Stimulated activated CD4-positive, alpha-beta T cell treated with anti-CD3 and anti-CD28 coated beads, Interleukin-15, amount 100 ng/mL, for 24 hours (primary cell): ENCODE measurements around the gene R3HDM4.
A peak's percentile ranks its signal among the peaks of the same experiment; 100 is the strongest.

Experiments used
- DNase-seq: peaks from one replicate; pipeline ENCODE4 v3.0.0-alpha.2; 2020

R3HDM4 gene

DNA sequence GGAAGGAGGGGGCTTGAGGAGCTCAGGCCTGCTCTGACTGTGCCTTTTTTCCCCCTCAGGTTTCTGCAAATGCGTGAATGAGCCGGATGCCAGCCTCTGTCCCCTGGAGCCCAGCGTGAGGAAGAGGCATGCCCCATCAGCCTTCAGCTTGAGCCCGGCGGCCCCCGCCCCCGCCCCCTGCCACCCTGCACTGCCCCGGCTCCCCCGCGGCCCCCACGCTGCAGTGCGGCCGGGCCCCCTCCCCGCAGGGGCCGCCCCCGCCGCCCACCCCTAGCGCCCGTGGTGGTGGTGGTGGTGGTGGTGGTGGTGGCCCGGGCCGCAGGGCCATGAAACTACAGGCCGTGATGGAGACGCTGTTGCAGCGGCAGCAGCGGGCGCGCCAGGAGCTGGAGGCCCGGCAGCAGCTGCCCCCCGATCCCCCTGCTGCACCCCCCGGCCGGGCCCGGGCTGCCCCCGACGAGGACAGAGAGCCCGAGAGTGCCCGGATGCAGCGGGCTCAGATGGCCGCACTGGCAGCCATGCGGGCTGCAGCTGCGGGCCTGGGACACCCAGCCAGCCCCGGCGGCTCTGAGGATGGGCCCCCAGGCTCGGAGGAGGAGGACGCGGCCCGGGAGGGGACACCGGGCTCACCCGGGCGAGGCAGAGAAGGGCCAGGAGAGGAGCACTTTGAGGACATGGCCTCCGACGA is 16.3 kb upstream of the R3HDM4 start:
- no peak for DNase-seq

DNA sequence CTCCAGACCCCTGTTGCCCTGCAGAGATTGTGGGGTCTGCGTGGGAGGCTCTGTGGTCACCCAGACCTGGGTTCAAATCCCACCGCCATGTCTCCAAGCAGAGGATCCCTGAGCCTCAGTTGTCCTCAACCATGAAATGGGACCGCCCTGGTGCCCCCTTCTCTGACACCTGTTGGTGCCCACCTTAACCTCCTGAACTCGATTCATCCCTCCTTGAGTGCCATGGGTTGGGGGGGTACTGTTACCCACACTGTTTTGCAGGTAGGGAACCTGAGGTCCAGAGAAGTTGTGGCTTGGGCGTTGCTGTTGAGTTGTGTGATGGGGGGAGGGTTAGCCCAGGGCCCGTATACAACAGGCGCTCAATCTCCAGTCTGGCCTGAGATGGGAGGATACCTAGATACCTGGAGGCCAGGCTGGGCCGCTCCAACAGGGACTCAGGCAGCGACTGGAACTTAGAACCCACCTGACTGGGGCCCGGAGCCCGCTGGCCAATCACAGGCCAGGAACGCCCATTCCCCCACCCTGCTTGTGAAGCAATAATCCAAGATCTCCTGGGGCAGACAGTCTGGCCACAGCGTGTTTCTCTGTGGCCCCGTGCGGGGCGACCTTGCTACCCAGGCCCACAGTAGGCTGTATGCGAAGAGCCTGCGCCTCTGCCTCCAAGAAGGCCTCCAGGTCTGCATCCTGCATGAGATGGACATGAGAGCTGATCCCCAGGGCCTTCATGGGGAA is 15.6 kb upstream of the R3HDM4 start:
- DNase-seq = no peak

DNA sequence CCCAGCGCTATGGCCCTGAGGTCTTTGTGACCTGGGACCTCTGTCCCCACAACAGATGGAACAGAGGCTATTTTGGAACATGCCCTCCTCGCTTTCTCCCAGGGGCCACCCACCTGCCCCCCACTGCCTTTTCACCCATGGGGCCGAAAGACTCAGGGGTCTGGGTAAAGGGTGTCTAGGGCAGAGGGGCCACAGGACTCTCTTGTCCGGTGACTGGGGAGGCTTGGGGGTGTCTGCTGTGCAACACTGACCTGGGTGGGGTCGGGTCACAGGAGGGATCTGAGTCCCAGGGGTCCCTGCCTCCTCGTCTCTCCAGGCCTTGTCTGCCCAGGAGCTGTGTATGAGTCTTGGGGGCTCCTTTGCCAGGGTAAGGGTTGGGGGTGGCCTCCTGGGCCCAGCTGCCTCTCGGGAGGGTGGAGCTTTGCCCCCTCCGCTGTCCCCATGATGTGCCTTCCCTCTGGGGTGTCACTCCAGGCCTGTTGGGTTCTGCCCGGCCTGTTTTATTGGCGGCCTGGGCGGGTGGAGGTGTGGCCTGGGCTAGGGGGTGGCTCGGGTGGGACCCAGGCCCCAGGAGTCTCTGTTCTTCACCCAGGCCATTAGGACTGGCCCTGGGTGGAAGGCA is 14.9 kb upstream of the R3HDM4 start:
- DNase-seq = no peak

DNA sequence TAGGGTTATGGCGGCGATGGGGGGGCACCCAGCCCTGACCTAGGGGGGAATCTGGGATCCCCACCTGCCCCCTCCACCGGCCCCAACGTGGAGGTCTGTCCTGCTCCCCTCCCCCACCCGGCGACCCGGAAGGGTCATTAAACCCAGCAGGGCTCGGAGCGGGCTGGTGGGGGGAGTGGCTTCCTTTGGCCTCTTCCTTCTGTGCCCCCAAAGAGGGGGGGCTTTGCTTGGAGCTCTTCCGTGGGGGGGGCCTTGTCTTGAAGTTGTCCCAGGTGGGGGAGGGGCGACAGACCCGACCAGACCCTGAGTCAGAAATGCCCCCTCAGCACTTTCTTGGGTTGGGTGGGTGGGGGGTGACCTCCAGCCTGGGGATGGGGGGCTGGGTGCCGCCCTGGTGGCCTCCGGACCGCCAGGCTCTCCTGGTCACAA is 14.3 kb upstream of the R3HDM4 start:
- no peak for DNase-seq

DNA sequence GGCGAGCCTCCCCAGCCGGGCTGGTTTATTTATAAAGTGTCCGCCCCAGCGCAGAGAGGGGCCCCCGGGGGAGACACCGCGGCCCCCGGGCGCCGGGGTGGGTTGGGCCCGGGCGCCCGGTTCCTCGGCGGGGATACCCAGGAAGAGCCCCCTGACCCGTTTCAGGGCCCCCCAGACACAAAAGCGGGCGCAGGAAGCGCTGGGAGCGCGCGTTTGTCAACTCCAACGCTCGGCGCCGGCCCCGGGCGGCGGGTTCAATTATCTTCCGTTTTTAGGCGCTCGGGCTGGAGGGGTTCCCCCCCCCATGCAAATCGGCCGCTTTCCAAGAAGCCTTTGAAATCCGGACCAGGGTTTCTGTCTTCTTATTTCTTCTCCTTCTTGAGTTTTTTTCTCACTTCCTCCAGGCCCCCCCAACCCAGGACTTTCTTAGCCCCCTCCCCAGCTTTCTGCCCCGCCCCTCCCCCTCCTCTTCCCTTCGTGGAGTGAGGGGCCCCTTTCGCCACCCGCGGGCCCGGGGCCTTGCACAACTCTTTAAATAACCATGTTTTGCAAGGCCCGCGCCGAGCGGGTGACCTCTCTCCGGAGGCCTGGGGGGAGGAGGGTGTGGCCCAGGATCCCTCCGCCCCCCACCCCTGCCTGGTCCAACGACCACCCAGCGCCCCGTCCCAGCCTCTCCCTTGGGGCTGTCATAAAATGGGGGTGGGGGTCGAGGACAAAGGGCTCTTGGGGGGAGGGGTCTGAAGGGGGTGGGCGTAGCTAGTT is 13.8 kb upstream of the R3HDM4 start:
- peak; percentile 76 for DNase-seq

DNA sequence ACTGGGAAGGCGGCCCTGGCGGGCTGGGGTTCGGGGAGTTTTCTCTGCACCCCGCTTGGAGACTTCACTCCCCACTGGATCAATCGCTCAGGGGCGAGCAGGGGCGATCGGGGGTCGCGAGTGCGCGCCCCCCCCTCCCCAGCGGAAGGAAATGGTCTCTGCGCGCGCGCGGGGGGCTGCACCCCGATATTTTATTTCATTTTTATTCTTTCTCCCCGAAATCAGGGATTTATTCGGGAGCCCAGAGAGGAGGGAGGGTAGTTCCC is 13.2 kb upstream of the R3HDM4 start:
- DNase-seq = no peak

DNA sequence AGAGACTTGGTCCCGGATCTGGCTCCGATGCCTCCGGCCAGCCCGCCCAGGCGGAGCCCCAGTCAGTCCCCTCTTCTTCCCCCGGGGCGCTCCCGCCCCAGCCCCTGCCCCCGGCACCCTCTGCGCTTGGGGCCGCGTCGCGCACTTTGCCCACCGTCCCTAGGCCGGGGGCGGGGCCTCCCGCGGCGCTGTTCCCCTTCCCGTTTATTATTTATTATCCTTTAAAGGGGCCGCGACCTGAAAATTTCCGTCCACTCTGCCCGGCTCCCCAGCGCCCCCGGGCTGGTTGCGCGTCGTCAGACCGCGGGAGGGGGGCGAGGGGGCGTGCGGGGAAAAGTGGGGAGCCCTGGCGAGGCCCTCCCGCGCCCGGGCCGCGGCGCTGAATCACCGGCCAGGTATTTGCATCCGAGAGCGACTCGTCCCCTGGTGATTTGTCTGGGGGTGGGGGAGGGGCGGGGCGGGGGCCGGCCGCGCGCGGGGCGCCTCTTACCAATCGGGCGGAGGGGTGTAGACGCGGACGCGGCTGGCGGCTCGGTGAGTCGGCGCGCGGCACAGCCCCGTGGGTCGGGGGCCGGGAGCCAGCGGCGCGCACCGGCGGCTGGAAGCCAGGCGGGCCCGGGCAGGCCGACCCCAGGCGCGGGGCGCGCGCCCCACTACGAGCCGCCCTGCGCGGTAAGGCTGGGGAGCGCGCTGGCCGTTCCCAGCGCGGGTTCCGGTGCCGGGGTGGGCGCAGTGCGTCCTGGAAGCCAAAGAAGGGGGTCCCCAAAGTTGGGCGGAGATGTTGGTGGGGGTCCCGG is 12.7 kb upstream of the R3HDM4 start, which contains the start of gene ARID3A:
TSS of gene ARID3A (plus strand) at position 510 of the 797 bp plus-strand sequence. CDS start 3,494 bp downstream, outside the sequence.
- peak; percentile 83 for DNase-seq

DNA sequence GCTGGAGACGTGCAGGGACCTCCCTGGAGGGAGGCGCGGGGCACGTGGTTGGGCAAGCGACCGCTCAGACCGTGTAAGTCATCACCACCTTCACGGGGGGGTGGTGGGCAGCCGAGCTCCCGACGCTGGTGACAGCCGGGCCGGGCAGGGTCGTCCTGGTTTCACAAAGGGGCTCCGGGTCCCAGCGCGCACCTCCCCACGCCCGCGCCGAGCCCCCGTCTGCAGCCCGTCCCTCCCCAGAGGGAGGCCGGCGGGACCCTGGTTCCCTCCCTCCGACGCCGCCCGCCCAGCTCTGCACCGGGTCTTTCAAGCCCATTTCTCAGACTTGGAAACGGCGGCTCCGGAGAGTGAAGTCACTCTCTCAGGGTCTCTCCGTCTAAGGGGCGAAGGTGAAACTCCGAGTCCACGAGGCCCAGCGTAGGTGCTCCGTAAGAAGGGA is 12.1 kb upstream of the R3HDM4 start:
- peak; percentile 77 for DNase-seq

DNA sequence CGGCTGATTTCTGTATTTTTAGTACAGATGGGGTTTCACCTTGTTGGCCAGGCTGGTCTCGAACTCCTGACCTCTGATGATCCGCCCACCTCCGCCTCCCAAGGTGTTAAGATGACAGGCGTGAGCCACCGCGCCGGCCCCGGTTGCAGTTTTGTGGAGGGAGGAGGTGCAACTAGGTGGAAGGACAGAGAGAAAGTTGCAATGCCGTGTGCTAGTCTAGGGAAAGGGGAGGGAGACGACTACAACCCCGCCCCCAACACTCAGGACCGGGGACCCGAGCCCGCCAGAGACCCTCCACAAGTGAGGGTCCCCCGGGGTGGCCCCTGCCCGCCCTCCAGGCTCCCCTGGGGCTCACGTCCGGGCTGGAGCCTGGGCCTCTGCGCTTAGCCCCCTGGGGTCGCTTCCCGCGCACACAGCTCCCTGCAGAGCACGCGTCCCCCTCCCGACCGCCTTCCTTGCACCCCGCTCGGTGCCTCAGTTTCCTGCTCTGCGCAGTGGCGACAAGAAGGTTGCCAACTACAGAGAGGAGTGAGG is 11.6 kb upstream of the R3HDM4 start:
- DNase-seq = peak; percentile 65

DNA sequence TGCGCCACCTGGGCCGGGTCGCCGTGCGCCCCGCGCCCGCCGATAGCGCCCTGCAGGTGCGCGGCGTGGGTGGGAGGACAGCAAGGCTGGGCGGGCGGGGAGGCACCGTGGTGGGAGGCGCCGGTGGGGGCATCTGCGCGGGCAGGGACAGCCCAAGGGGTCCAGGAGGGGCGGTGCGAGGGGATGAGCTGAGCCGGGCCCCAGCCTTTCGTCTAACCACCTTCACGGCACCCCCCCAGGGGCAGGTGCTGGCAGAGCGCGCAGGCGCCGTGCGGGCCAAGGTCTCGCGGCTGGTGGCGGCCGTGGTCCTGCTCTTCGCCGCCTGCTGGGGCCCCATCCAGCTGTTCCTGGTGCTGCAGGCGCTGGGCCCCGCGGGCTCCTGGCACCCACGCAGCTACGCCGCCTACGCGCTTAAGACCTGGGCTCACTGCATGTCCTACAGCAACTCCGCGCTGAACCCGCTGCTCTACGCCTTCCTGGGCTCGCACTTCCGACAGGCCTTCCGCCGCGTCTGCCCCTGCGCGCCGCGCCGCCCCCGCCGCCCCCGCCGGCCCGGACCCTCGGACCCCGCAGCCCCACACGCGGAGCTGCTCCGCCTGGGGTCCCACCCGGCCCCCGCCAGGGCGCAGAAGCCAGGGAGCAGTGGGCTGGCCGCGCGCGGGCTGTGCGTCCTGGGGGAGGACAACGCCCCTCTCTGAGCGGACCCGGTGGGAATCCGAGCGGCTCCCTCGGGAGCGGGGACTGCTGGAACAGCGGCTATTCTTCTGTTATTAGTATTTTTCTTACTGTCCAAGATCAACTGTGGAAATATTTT is 7.2 kb upstream of the R3HDM4 start:
- DNase-seq = peak; percentile 77

DNA sequence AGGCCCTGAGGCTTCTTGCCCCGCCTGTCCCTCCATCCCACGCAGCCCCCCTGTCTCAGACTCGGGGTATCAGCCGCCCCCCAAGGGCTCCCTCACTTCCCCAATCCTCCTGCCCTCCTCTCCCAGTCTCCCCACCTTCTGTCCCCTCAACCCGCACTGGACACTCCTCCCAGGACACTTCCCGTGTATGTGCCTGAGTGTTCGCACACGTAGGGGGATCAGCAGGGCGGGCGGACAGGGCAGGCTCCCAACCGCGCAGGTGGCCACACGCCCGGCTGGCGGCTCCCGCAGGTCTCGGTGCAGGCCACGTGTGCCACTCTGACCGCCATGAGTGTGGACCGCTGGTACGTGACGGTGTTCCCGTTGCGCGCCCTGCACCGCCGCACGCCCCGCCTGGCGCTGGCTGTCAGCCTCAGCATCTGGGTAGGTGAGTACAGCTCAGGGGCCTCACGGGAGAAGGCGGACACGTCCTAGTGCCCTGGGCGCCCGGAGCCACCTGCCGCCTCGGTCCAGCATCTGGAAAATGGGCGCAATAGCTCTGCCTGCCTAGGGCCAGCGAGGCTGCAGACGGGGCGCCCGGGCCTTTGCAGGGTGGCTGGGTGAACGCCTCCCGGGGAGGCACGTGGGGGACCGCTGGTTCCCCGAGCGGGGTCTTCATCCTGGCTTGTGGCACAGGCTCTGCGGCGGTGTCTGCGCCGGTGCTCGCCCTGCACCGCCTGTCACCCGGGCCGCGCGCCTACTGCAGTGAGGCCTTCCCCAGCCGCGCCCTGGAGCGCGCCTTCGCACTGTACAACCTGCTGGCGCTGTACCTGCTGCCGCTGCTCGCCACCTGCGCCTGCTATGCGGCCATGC is 6.4 kb upstream of the R3HDM4 start:
- DNase-seq = peak; percentile 63

DNA sequence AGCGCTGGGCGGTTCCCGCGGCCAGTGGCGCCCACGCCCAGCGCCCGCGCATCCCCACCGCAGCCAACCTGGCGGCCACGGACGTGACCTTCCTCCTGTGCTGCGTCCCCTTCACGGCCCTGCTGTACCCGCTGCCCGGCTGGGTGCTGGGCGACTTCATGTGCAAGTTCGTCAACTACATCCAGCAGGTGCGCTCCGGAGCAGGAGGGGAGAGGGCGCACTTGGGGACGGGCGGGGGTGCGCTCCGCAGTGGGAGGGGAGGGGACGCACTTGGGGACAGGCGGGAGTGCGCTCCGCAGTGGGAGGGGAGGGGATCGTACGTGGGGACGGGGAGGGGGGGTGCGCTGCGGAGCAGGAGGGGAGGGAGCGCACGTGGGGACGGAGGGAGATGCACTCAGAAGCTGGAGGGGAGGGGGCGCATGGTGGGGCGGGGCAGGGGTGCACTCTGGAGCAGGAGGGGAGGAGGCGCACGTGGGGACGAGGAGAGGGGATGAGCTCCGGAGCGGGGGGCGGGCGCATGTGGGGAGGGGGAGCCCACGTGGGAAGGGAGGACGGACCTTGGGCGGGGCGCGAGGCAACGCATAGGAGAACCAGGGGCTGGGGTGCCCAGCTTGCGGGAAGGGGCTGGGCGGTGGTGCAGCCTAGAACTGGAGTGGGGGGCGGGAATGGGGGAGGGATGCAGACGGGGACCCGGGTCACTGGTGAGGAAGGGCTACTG is 5.6 kb upstream of the R3HDM4 start:
- DNase-seq = peak; percentile 72

DNA sequence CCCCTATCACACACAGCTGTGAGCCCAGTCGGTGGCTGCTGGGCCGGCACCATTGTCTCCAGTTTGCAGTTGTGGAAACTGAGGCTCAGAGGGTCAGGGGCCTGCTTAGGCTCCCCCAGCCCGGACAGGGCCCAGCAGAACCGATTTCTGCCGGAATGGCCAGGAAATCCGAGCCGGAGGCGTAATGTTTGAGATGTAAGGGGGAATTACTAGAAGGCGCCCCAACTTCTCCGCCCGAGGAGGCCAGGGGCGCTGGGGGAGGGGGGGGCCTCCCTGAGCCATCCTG is 5.1 kb upstream of the R3HDM4 start:
- no peak for DNase-seq

DNA sequence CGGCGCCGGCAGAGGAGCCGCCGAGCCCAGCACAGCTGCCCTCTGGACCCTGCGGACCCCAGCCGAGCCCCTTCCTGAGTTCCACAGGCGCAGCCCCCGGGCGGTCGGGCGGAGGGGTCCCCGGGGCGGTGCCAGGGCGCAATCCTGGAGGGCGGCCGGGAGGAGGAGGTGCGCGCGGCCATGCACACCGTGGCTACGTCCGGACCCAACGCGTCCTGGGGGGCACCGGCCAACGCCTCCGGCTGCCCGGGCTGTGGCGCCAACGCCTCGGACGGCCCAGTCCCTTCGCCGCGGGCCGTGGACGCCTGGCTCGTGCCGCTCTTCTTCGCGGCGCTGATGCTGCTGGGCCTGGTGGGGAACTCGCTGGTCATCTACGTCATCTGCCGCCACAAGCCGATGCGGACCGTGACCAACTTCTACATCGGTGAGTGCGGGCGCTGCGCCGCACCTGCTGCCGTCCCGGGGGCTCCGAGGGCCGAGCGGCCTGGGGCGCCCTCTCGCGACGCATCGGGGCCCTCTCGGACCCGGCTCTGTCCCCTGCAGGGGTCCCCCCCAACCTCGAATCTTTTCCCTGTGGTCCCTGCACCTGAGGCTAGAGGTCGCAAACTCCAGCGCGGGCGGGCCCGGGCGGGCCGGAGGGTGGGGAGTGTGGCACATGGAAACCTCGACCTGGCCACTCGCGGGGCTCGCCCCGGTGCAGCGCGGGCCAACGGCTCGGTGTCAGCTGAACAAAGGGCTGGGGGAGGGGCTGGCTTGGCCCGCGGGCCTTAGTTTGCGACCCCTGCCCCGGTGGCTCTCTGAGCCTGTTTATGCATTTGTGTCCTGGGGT is 4.5 kb upstream of the R3HDM4 start, which contains the start of gene KISS1R:
TSS of gene KISS1R (plus strand) at position 11 of the 829 bp plus-strand sequence. CDS start at position 181, 170 bp downstream.
- DNase-seq = peak; percentile 58

DNA sequence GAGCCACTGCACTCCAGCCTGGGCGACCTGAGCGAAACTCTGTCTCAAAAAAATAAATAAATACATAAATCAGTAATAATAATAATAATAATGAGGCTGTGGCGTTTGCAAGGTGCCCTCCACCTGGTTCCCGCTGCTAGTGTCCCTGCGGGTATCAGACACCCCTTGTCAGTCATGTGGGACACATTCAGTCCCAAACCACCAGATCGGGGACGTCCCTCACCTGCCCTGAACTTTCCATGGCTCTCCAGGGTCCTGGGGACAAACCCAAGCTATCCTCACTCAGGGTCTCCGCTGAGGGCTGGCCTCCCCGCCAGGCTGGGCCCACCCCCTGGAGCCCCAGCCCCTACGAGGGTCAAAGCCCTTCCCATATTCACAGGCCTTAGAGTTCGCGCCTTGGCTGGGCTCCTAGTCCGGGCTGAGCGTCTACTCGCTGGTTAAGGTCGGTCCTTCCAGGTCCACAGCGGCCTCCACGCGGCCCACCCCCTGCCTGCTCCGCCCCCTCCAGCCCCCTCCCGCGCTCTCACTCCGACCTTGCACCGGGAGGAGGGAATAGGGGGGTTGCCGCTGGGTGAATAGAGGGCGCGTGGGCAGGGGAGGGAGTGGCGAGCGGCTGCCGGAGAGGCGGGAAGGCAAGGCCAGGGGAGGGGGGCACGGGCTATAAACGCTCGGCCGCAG is 3.8 kb upstream of the R3HDM4 start:
- peak; percentile 70 for DNase-seq

DNA sequence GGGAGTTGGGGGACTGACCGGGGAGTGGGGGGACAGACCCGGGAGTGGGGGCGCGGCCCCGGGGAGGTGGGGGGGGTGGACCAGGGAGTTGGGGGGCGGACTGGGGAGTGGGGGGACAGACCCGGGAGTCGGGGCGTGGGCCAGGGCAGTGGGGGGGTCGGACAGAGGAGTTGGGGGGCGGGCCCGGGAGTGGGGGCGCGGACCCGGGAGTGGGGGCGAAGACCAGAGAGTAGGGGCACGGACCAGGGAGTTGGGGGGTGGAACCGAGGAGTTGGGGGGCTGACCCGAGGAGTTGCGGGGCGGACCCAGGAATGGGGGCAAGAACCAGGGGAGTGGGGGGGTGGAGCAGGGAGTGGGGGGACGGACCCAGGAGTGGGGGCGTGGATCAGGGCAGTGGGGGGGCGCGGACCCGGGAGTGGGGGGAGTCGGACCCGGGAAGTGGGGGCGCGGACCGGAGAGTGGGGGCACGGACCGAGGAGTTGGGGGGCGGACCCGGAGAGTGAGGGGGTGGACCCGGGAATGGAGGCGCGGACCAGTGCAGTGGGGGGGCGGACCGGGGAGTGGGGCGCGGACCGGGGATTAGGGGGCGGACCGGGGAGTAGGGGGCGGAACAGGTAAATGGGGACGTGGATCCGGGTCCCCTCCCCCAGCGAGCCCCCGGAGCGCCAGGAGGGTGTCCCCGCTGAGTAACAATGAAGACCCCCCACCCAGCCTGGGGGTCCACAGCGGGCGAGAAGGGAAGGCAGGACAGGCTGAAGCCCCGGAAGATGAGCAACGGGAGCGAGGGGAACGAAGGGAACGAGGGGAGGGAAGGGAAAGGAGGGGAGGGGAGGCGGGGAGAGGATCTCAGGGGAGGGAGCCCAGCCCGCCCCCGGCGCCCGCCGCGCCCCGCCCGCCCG is 589 bp downstream of the R3HDM4 start:
- peak; percentile 59 for DNase-seq
